BLaER1 treated with 17β-estradiol and CSF1 and Interleukin-3, amounts not matched to agents 10 nM and 100 nM (cell line): ENCODE measurements around the gene BCR.

Source experiments
- H3K27ac ChIP-seq, 11 experiments: shearing (Covaris generic); formaldehyde crosslinking; 2 replicates each; pipeline ENCODE4 v1.8.1; 2022
- H3K27me3 ChIP-seq, 11 experiments: shearing (Covaris generic); formaldehyde crosslinking; 2 replicates each; pipeline ENCODE4 v1.8.1; 2022
- H3K36me3 ChIP-seq, 11 experiments: shearing (Covaris generic); formaldehyde crosslinking; 2 replicates each; pipeline ENCODE4 v1.8.1; 2022
- H3K4me1 ChIP-seq, 10 experiments: shearing (Covaris generic); formaldehyde crosslinking; 2 replicates each; pipeline ENCODE4 v1.8.1; 2022
- H3K4me2 ChIP-seq, 11 experiments: shearing (Covaris generic); formaldehyde crosslinking; 2 replicates each; pipeline ENCODE4 v1.8.1; 2022
- H3K4me3 ChIP-seq, 10 experiments: shearing (Covaris generic); formaldehyde crosslinking; 2 replicates each; pipeline ENCODE4 v1.8.1; 2022
- H3K9ac ChIP-seq, 11 experiments: shearing (Covaris generic); formaldehyde crosslinking; 2 replicates each; pipeline ENCODE4 v1.8.1; 2022
- H3K9me3 ChIP-seq, 11 experiments: shearing (Covaris generic); formaldehyde crosslinking; replicated peaks in 1 of 11; 2 replicates each; pipeline ENCODE4 v1.8.1; 2022
- H4K20me1 ChIP-seq, 11 experiments: shearing (Covaris generic); formaldehyde crosslinking; 2 replicates each; pipeline ENCODE4 v1.8.1; 2022
- Cebpa-rat ChIP-seq, 11 experiments: shearing (Covaris generic); IDR thresholded peaks; 2 replicates each; pipeline ENCODE4 v1.8.1; 2022

The BCR gene

GRCh38 chr22:23212061-23213021 lies 32.0 kb downstream of the BCR start:
- Histone ChIP-seq H3K4me1 (peaks cover 35 to 100% (median 99%) of the 10 kb centered on the region in 10 experiments), H4K20me1 (peaks cover 38 to 100% (median 78%) of the 10 kb centered on the region in 11 experiments; a peak in 21 of 22 replicates)
- TF ChIP-seq Cebpa-rat (IDR thresholded peaks at IDR 0.05), result no peak

DNA sequence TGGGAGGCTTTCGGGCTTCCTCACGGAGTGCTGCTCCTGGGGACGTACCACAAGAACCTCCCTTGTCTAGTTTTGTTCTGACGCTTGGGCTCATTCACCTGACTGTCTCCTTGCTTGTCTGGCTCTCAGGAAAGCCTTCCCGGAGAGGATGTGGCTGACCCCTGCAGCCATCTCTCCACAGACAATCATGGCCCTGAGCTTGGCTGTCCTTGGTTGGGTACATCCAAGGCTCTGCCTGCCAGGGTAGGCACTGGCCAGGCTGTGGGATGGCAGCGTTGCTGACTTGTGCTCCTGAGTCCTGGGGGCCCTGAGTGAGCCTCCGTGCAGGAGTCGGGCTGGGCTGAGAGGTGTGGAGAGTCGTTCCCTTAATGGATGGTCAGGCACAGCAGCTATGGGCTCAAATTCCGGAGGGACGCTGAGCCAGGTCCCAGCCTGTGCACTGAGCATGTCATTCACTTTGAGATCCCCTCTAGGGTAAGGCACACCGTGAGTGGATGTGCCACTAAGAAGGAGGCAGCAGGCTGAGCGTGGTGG lies 32.8 kb downstream of the BCR start:
- Histone ChIP-seq H3K27me3 (no peaks in the 10 kb centered on the region), H4K20me1 (peaks cover 30 to 100% (median 70%) of the 10 kb centered on the region in 11 experiments; a peak in 21 of 22 replicates), H3K9me3 (no peaks in the 10 kb centered on the region), H3K4me1 (peaks cover 38 to 100% (median 99%) of the 10 kb centered on the region in 10 experiments), H3K36me3 (peaks cover 0 to 6% (median 0%) of the 10 kb centered on the region in 11 experiments; a peak in 3 of 22 replicates), H3K27ac (peak overlapping the region in 4 of 11 experiments; percentile 7 to 57 (median 11); a peak in 4 of 22 replicates), H3K4me2 (peak overlapping the region in 9 of 11 experiments; percentile 60 to 100 (median 99); a peak in 18 of 22 replicates), H3K4me3 (no peak overlapping the region), H3K9ac (peak overlapping the region in 4 of 11 experiments; percentile 29 to 59 (median 50); a peak in 5 of 22 replicates)
- no peak for TF ChIP-seq Cebpa-rat (IDR thresholded peaks at IDR 0.05)

More at GRCh38 chr22:23212061-23213021, 32.0 kb downstream of the BCR start:
- peak overlapping the region in 5 of 11 experiments; percentile 16 to 59 (median 47); a peak in 9 of 22 replicates for H3K9ac ChIP-seq
- peak overlapping the region in 2 of 10 experiments; percentile 7 to 13; a peak in 3 of 20 replicates for H3K4me3 ChIP-seq
- H3K27me3 ChIP-seq, result no peaks in the 10 kb centered on the region
- H3K27ac ChIP-seq, result peak overlapping the region in 7 of 11 experiments; percentile 15 to 57 (median 34); a peak in 11 of 22 replicates
- no peaks in the 10 kb centered on the region for H3K9me3 ChIP-seq
- H3K36me3 ChIP-seq, result peaks cover 0 to 6% (median 0%) of the 10 kb centered on the region in 11 experiments; a peak in 3 of 22 replicates
- peak overlapping the region in 10 of 11 experiments; percentile 2 to 100 (median 98); a peak in 19 of 22 replicates for H3K4me2 ChIP-seq

DNA sequence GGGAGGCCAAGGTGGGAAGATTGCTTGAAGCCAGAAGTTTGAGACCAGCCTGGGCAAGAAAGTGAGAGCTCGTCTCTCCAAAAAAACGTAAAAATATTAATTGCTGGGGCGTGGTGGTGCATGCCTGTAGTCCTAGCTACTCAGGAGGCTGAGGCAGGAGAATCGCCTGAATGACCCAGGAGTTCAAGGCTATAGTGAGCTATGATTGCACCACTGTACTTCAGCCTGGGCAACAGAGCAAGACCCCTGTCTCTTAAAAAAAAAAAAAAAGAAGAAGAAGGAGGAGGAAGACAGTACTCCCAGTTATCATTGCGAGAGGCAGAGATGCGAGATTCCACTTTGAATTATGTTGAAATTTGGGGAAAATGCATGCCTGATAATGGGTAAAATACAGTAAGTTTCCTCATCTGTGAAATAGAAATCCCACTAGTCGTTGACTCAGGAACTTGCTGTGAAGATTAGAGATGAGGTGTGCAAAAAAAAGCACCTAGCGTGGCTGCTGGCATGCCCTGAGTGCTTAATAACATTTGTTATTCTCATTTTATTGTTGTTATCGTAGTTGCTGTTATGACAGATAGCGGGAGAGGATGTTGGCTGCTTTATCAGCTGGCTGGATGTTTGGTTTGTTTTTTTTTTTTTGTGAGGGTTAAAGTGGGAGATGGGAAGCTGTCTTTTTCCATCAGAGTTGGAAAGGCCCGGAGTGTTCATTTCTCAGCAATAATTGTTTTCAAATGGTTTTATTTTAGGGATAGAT lies 33.4 kb downstream of the BCR start:
- H3K4me1 ChIP-seq, result peaks cover 39 to 100% (median 99%) of the 10 kb centered on the region in 10 experiments

DNA sequence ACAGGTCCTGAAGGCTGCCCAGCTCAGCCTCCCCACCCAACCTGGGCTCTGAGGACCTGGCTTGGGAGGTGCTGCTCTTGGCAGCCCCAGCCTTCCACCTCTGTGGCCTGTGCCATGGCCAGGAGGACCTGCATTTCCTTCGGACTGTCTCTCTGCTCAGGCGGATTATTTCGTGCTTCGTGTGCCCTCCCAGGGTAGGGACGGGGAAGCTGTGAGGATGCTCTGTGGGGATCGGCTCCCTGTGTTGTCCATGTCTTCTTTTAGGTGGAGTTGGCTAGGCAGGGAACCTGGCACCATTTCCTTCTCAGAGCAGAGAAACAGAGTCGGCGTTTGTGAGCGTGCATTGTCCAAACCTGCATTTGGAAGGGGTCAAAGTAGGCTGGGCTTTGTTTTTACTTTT lies 34.1 kb downstream of the BCR start:
- Histone ChIP-seq H3K4me1 (peaks cover 43 to 100% (median 100%) of the 10 kb centered on the region in 10 experiments), H3K27me3 (no peaks in the 10 kb centered on the region), H3K9me3 (no peaks in the 10 kb centered on the region), H3K27ac (peak overlapping the region in 4 of 11 experiments; percentile 4 to 44 (median 24); a peak in 4 of 22 replicates), H4K20me1 (peaks cover 28 to 100% (median 65%) of the 10 kb centered on the region in 11 experiments; a peak in 21 of 22 replicates), H3K9ac (peak overlapping the region in 2 of 11 experiments; percentile 8 to 15; a peak in 1 of 22 replicates), H3K36me3 (peaks cover 0 to 6% (median 0%) of the 10 kb centered on the region in 11 experiments; a peak in 3 of 22 replicates), H3K4me2 (peak overlapping the region in 8 of 11 experiments; percentile 43 to 100 (median 99); a peak in 17 of 22 replicates), H3K4me3 (no peak overlapping the region)
- no peak for TF ChIP-seq Cebpa-rat (IDR thresholded peaks at IDR 0.05)

More for the DNA sequence above, 33.4 kb downstream of the BCR start:
- TF ChIP-seq Cebpa-rat (IDR thresholded peaks at IDR 0.05), result no peak
- peak overlapping the region in 9 of 11 experiments; percentile 60 to 100 (median 99); a peak in 18 of 22 replicates for H3K4me2 ChIP-seq
- peak overlapping the region in 2 of 11 experiments; percentile 8 to 54; a peak in 2 of 22 replicates for H3K9ac ChIP-seq
- H3K36me3 ChIP-seq, result peaks cover 0 to 6% (median 0%) of the 10 kb centered on the region in 11 experiments; a peak in 3 of 22 replicates
- H3K27ac ChIP-seq, result peak overlapping the region in 3 of 11 experiments; percentile 14 to 57 (median 41); a peak in 5 of 22 replicates
- no peaks in the 10 kb centered on the region for H3K9me3 ChIP-seq
- H4K20me1 ChIP-seq, result peaks cover 26 to 100% (median 63%) of the 10 kb centered on the region in 11 experiments; a peak in 21 of 22 replicates
- H3K4me3 ChIP-seq, result no peak overlapping the region
- no peaks in the 10 kb centered on the region for H3K27me3 ChIP-seq

DNA sequence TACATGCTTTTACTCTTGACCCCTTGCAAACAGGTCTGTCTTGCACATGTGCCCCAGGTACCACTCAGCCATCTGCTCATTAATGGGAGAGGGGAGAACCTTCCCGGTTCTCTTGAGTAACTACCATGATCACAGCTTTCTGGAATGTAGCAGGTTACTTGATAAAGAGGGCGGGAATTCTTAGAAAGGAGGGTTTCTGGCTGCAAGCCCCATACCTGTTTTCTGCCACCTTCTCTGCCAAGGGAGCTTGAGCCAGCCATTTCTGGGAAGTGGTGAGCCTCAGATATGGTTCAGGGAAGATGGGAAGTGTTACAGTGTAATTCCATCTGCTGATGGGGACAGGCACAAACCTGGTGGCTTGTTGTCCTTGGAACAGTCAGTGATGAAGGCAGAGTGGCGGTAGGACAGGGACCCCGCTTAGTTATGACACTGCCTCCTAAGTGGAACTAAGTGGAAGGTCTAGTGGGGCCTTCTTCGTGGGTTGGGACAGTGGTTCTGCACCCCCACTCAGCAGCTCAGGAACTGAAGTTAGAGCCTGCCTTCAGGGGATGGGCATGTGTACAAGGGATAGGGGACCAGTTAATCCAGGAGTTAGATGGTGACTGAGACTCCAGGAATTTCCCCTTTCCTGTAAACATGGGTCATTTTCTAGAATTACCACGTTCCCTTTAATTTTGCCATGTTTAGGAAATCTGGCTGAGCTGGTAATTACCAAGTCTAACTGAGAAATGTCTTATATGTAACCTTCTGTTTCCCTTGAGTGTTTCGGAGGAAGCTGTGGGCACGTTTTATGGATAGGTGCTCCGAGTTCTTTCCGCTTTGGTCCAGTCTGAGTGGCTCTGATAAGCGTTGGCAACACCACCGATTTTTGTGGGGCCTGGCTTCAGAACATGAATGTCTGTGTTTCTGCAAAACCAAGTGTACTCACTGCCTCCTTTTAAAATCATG lies 35.3 kb downstream of the BCR start:
- Histone ChIP-seq H3K36me3 (peaks cover 0 to 6% (median 0%) of the 10 kb centered on the region in 11 experiments; a peak in 3 of 22 replicates), H3K4me1 (peaks cover 55 to 100% (median 100%) of the 10 kb centered on the region in 10 experiments), H4K20me1 (peaks cover 33 to 100% (median 67%) of the 10 kb centered on the region in 11 experiments; a peak in 21 of 22 replicates), H3K4me3 (peak overlapping the region in 8 of 10 experiments; percentile 15 to 72 (median 43); a peak in 8 of 20 replicates), H3K9ac (peak overlapping the region in 8 of 11 experiments; percentile 50 to 83 (median 80); a peak in 16 of 22 replicates), H3K27me3 (no peaks in the 10 kb centered on the region), H3K27ac (peak overlapping the region in 9 of 11 experiments; percentile 71 to 89 (median 85); a peak in 18 of 22 replicates), H3K9me3 (no peaks in the 10 kb centered on the region), H3K4me2 (peak overlapping the region; percentile 92 to 100 (median 99))
- no peak for TF ChIP-seq Cebpa-rat (IDR thresholded peaks at IDR 0.05)

DNA sequence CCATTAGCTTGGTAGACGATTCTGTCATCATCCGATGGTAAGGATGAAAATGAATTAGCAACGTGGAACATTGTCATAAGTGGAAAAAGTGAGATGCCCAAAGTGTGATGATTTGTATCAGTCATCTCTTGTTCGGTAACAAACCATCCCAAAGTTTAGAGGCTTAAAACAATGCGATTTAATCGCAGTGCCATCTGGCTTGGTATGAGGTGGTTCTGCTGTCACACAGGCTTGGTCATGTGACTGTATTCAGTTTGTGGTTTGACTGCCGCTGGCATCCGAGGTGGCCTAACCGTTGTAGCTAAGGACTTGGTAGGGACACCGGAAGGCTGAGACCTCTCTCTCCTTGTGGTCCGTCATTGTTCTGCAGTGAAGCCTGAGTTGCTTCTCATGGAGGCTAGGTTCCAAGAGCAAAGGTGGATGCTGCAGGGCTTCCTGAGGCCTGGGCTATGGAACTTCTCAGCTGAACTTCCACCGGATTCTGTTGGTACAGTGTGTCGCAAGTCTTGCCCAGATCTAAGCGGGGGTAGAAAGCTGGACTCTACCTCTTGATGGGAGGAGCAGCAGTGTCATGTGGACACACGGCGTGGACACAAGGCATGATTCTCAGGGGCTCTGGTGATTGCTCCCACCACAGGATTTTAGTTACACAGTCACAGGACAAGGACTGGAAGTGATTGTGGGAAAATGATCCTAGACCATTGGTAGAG lies 36.3 kb downstream of the BCR start:
- peak overlapping the region in 8 of 10 experiments; percentile 15 to 72 (median 54); a peak in 15 of 20 replicates for H3K4me3 ChIP-seq
- peak overlapping the region; percentile 92 to 100 (median 99) for H3K4me2 ChIP-seq
- peaks cover 0 to 6% (median 0%) of the 10 kb centered on the region in 11 experiments; a peak in 3 of 22 replicates for H3K36me3 ChIP-seq
- H3K27ac ChIP-seq, result peak overlapping the region in 10 of 11 experiments; percentile 2 to 89 (median 85); a peak in 19 of 22 replicates
- H3K4me1 ChIP-seq, result peaks cover 65 to 100% (median 100%) of the 10 kb centered on the region in 10 experiments
- peak overlapping the region in 10 of 11 experiments; percentile 18 to 83 (median 79); a peak in 19 of 22 replicates for H3K9ac ChIP-seq
- peaks cover 29 to 100% (median 64%) of the 10 kb centered on the region in 11 experiments; a peak in 21 of 22 replicates for H4K20me1 ChIP-seq
- no peaks in the 10 kb centered on the region for H3K9me3 ChIP-seq
- TF ChIP-seq Cebpa-rat (IDR thresholded peaks at IDR 0.05), result peak in 3 of 11 experiments; percentile 24 to 46 (median 42); a peak in 4 of 22 replicates
- H3K27me3 ChIP-seq, result no peaks in the 10 kb centered on the region
